ENCODE data around the gene SNX1.
"Not testable (repeated sequence)": the region's sequence is repeated elsewhere in the genome, so short reads cannot be mapped to it uniquely, and the experiment has no call there.

SNX1 gene

DNA sequence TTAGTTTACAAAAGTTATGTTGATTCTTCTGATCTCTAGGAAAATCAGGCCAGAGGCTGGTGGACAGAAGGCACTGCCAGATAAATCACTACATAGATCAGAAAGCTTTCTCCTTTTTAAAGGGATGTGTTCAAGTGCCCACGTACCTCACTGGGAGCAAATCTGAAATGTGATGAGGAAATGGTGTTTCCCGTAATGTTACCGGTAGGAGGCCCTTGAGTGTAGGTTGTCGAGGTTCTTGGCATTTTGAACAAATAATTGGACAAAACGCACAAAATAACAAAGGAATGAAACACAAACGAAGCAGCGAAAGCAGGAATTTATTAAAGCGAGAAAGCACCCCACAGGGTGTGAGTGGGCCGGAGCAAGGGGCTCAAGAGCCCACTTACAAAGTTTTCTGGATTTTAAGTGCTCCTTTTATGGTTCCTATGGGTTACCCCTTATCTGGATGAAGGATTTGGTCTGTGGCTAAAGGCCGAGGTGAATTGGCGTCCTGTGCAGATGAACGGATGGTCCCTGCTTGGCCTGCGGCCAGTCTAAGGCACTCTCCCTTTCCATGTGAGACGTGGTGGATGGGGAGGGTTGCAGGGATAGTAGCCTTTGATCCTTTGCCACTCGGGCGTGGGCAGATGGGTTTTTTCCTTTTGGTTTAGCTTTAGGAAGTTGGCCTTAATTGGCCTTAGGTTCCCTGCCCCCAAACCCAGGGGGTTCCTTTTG is 1.0 kb downstream of the SNX1 start:
- no peak for DNase-seq (ENCODE audit: low spot score)
- H3K27ac ChIP-seq = peak overlapping the region; percentile 78 to 90
- peak overlapping the region; percentile 82 for H3K4me3 ChIP-seq
- no peak for TF ChIP-seq CTCF (IDR thresholded peaks at IDR 0.05)

GRCh38 chr15:64099379-64099778 is 3.6 kb downstream of the SNX1 start:
- TF ChIP-seq CTCF (IDR thresholded peaks at IDR 0.05) = no peak
- H3K27ac ChIP-seq = no peak overlapping the region
- H3K4me3 ChIP-seq = no peak overlapping the region
- DNase-seq (ENCODE audit: low spot score) = no peak

- no peak for DNase-seq (ENCODE audit: low spot score)
- TF ChIP-seq CTCF (IDR thresholded peaks at IDR 0.05) = no peak
- no peak overlapping the region for H3K27ac ChIP-seq
- H3K4me3 ChIP-seq = no peak overlapping the region
These were observed 5.2 kb downstream of the SNX1 start for GRCh38 chr15:64100958-64101357.

GRCh38 chr15:64102497-64102896 is 6.7 kb downstream of the SNX1 start:
- TF ChIP-seq CTCF (IDR thresholded peaks at IDR 0.05) = no peak
- no peak overlapping the region for H3K27ac ChIP-seq
- no peak for DNase-seq (ENCODE audit: low spot score)
- H3K4me3 ChIP-seq = no peak overlapping the region

- DNase-seq (ENCODE audit: low spot score) = no peak
- Histone ChIP-seq H3K4me3 (no peak overlapping the region), H3K27ac (peak overlapping the region in 1 of 2 donors; percentile 23)
- TF ChIP-seq CTCF (IDR thresholded peaks at IDR 0.05) = no peak
These were observed 9.4 kb downstream of the SNX1 start for GRCh38 chr15:64105113-64105704.

- no peak overlapping the region for H3K27ac ChIP-seq
- H3K4me3 ChIP-seq = no peak overlapping the region
- no peak for DNase-seq (ENCODE audit: low spot score)
- no peak for TF ChIP-seq CTCF (IDR thresholded peaks at IDR 0.05)
These were observed 11.6 kb downstream of the SNX1 start for GRCh38 chr15:64107337-64107736.

DNA sequence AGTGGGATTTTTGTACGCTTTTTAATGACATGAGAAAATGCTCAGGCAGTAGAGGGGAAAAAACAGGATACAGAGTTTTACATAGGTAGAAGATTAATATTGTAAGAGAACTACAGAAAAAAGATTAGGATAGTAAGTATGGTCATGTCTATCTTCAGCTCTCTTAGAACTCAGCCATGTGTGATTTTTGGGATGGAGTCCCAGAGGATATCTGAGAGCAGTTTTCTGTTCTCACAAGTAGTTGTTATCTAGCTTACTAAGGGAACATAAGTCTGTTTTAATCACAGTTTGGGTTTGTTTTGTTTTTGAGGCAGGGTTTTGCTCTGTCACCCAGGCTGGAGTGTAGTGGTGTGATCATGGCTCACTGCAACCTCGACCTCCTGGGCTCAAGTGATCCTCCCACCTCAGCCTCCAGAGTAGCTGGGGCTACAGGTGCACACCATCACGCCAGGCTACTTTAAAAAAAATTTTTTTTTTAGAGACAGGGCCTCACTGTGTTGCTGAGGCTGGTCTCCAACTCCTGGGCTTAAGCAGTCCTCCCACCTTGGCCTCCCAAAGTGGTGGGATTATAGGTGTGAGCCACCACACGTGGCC is 14.4 kb downstream of the SNX1 start:
- H3K4me3 ChIP-seq; H3K27ac ChIP-seq; DNase-seq (ENCODE audit: low spot score): not testable (repeated sequence)

Measured in coronary artery (tissue), 2 donors.